Adrenal gland (tissue), 12 donors: ENCODE measurements around the gene PKP2. TPM values are rescaled to one million over a fixed set of nuclear protein-coding genes. Genes with fewer than 3 reads are reported as not detected.

Source experiments
- DNase-seq, 7 donors: peaks; one replicate each; pipeline ENCODE4 v3.0.0-alpha.2; 2019 to 2020
- H3K27ac ChIP-seq, 5 donors: fragments of 200-600 bp; sonication (generic) in 4 of 5; 1 replicate in 3 of 5; 2 replicates in 2 of 5; pipeline versions ENCODE4 v1.5.1 to v1.8.0; 2016 to 2020; ENCODE audit warnings: mild to moderate bottlenecking in 1 of 5
- H3K27me3 ChIP-seq: fragments of 200-600 bp; 2 replicates; pipeline ENCODE4 v1.8.0; 2021
- H3K36me3 ChIP-seq, 2 donors: fragments of 200-600 bp; replicated peaks in 1 of 2; 1 replicate in 1 of 2; 2 replicates in 1 of 2; pipeline versions ENCODE4 v1.5.1 to v1.8.0; 2018 to 2022
- H3K4me1 ChIP-seq, 2 donors: fragments of 200-600 bp; replicated peaks in 1 of 2; 1 replicate in 1 of 2; 2 replicates in 1 of 2; pipeline versions ENCODE4 v1.5.1 to v1.8.0; 2018 to 2021
- H3K4me3 ChIP-seq, 4 donors: fragments of 200-600 bp; sonication (generic) in 3 of 4; one replicate each; pipeline ENCODE4 v1.5.1; 2016 to 2018
- H3K9me3 ChIP-seq, 3 donors: fragments of 200-600 bp; sonication (generic) in 1 of 3; replicated peaks in 1 of 3; 1 replicate in 2 of 3; 2 replicates in 1 of 3; pipeline versions ENCODE4 v1.5.1 to v1.8.0; 2016 to 2021
- POLR2A ChIP-seq, 2 donors: fragments of 450-650 bp; IDR thresholded peaks; one replicate each; pipeline ENCODE4 v1.6.1; 2017; ENCODE audit warnings: antibody characterized with exemption in 2 of 2, mild to moderate bottlenecking in 2 of 2, moderate library complexity in 1 of 2
- WGBS, 4 donors: extraction: QIAGEN DNeasy Blood & Tissue Kit in 2 of 4; methylation state at CpG; one replicate each; pipeline versions ENCODE4 v1.1.5 to v1.1.7; 2013 to 2017; 5-methylcytosine and 5-hydroxymethylcytosine counted together
- intact Hi-C, 2 donors: fragments of 100-400 bp; cut with DNase I; formaldehyde crosslinking; loops; one replicate each; pipeline versions ENCODE4 v1.14.1 to v1.15.0; 2022 to 2023
- polyA plus RNA-seq, 3 donors: library from polyadenylated mRNA; stranded (reverse); fragments of 200-250 nt in 2 of 3; fragments of 350-450 nt in 1 of 3; fragmentation: Illumina TruSeq in 1 of 3; extraction: RNeasy Lipid Tissue Mini Kit (QIAGEN cat#74804) in 1 of 3; gene quantifications; one replicate each; pipeline ENCODE4 v1.2.3, GENCODE V29; 2013 to 2014
- total RNA-seq, 9 donors: library from RNA; depleted of rRNA in 4 of 9; stranded (reverse); fragments of >200 nt in 4 of 9; fragments of 120-200 nt in 1 of 9; fragmentation: NEBNext Ultra II Directional in 1 of 9; extraction: Animal tissue kit (Norgen Biotek cat#: 25700) in 1 of 9; gene quantifications; one replicate each; pipeline versions ENCODE4 v1.1.0 to v1.2.4, GENCODE V29; 2013 to 2023
- TF ChIP-seq, protein P1 (sequence below), 6 experiments: fragments of 450-650 bp in 4 of 6; fragments of 200-600 bp in 2 of 6; sonication (generic) in 1 of 6; IDR thresholded peaks; 1 replicate in 5 of 6; 2 replicates in 1 of 6; pipeline versions ENCODE4 v1.5.1 to v1.8.0; 2016 to 2021; ENCODE audit warnings: antibody characterized with exemption in 6 of 6, mild to moderate bottlenecking in 2 of 6, moderate library complexity in 1 of 6
- donor health status: healthy with polysubstance abuse.
- donor health status: Bipolar disorder and iron deficiency.
- donor health status: DM: yes; HTN: yes; CAD: no.
- donor health status: DM: no; HTN: no; CAD: no.
- donor health status: DM: no; HTN: no; CAD: no.
- donor health status: DM: yes; HTN: yes; CAD: no.

The PKP2 gene
- total and polyA plus RNA-seq, 12 donors, result 0.36 to 3.3 (median 1.2) TPM

DNA sequence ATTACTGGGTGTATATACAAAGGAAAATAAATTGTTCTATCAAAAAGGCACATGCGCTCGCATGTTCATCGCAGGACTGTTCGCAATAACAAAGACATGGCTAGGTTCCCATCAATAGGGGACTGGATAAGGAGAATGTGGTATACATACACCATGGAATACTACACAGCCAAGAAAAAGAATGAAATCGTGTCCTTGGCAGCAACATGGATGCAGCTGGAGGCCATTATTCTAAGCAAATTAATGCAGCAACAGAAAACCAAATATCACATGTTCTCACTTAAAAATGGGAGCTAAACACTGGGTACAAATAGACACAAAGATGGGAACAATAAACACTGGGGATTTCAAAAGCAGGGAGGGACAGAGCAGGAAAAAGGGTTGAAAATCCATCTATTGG lies 58.6 kb downstream of the PKP2 start:
- Histone ChIP-seq H3K4me1 (no peaks in the 10 kb centered on the region), H3K27ac (no peak overlapping the region), H3K27me3 (no peaks in the 10 kb centered on the region), H3K4me3 (no peak overlapping the region), H3K36me3 (no peaks in the 10 kb centered on the region), H3K9me3 (no peaks in the 10 kb centered on the region)
- intact Hi-C loops, result no loop called here
- TF ChIP-seq, protein P1, sequence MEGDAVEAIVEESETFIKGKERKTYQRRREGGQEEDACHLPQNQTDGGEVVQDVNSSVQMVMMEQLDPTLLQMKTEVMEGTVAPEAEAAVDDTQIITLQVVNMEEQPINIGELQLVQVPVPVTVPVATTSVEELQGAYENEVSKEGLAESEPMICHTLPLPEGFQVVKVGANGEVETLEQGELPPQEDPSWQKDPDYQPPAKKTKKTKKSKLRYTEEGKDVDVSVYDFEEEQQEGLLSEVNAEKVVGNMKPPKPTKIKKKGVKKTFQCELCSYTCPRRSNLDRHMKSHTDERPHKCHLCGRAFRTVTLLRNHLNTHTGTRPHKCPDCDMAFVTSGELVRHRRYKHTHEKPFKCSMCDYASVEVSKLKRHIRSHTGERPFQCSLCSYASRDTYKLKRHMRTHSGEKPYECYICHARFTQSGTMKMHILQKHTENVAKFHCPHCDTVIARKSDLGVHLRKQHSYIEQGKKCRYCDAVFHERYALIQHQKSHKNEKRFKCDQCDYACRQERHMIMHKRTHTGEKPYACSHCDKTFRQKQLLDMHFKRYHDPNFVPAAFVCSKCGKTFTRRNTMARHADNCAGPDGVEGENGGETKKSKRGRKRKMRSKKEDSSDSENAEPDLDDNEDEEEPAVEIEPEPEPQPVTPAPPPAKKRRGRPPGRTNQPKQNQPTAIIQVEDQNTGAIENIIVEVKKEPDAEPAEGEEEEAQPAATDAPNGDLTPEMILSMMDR (IDR thresholded peaks at IDR 0.05), result no peak
- TF ChIP-seq POLR2A (IDR thresholded peaks at IDR 0.05), result no peak
- DNase-seq, result no peak
- 87 to 92% (median 89%) methylated on average over 5 of the region's 5 CpGs for WGBS, 4 donors

DNA sequence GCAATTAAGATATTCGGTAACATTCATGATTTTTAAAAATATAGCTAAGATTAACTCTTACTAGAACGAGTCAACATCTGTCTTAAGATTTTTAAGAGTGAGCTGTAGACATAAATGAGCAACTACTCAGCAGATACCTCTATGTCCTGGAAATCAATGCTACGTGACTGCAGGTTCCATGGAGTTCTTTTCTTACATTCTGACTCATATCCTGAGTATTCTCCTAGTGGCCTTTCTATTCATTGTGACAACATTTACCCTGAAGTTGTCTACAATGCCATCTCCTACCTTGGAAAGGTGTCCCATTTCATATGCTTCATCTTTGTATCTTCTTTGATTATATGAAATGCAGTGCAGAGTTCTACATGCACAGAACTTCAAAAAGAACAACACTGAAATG lies 59.9 kb downstream of the PKP2 start:
- intact Hi-C loops, result no loop called here
- Histone ChIP-seq H3K27ac (no peak overlapping the region), H3K27me3 (no peaks in the 10 kb centered on the region), H3K4me3 (no peak overlapping the region), H3K4me1 (no peaks in the 10 kb centered on the region), H3K36me3 (no peaks in the 10 kb centered on the region), H3K9me3 (no peaks in the 10 kb centered on the region)
- WGBS, 4 donors, result 58 to 77% (median 71%) methylated on average over 3 of the region's 3 CpGs
- no peak for TF ChIP-seq POLR2A (IDR thresholded peaks at IDR 0.05)
- TF ChIP-seq, protein P1 (IDR thresholded peaks at IDR 0.05), result no peak
- DNase-seq, result no peak

DNA sequence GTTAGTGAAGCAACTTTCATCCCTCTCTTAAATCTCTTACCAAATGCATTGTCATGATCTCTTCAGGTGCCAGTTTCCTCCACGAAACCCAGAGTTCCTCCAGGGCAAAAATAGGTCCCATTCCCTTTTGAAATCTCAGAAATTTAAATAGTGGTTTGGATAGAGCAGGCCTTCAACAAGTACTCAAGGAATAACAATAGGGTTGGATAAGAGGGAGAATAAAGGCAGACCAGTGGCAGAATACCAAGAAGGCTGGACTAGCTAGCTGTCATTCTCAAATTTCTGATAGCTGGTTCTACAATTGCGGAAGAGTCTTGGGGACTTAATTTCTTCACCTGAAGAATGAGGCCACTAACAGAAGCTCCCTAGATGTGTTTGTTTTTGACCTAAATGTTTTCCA lies 62.5 kb downstream of the PKP2 start:
- no peaks in the 10 kb centered on the region for H3K4me1 ChIP-seq
- no peak overlapping the region for H3K27ac ChIP-seq
- 71 to 77% (median 74%) methylated on average over 2 of the region's 2 CpGs for WGBS, 4 donors
- no peak for TF ChIP-seq POLR2A (IDR thresholded peaks at IDR 0.05)
- TF ChIP-seq, protein P1 (IDR thresholded peaks at IDR 0.05), result no peak
- H3K9me3 ChIP-seq, result peaks cover 0 to 6% (median 0%) of the 10 kb centered on the region in 3 donors
- intact Hi-C loops, result no loop called here
- no peak overlapping the region for H3K4me3 ChIP-seq
- DNase-seq, result no peak
- H3K27me3 ChIP-seq, result no peaks in the 10 kb centered on the region
- no peaks in the 10 kb centered on the region for H3K36me3 ChIP-seq

DNA sequence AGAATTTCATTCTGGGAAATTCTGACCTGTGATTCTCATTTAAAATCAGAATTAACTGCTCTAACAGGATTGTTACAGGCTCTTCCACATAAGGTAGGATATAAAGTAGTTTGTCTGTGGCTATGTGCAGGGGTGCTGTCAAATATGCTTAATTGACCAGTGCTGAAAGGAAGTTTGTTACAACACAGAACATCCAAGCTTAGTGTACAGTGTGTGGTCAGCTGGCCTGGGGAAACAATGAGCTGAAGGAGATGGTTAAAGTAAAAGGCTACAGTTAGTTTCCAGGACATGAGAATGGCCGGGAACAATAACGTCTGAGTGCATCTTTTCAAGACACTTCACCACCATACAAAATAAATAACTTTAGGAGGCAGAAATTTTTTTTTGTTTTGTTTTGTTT lies 68.0 kb downstream of the PKP2 start:
- Histone ChIP-seq H3K4me3 (no peak overlapping the region), H3K36me3 (no peaks in the 10 kb centered on the region), H3K27ac (no peak overlapping the region), H3K4me1 (no peaks in the 10 kb centered on the region), H3K9me3 (peaks cover 0 to 6% (median 0%) of the 10 kb centered on the region in 3 donors), H3K27me3 (no peaks in the 10 kb centered on the region)
- DNase-seq, result no peak
- WGBS, 4 donors, result 51 to 65% (median 57%) methylated on average over 2 of the region's 2 CpGs
- no peak for TF ChIP-seq POLR2A (IDR thresholded peaks at IDR 0.05)
- TF ChIP-seq, protein P1 (IDR thresholded peaks at IDR 0.05), result no peak
- intact Hi-C loops, result no loop called here
